ENCODE results near the gene SPATA19. TPM values are rescaled to one million over a fixed set of nuclear protein-coding genes. Genes with fewer than 3 reads are reported as not detected.

Gene SPATA19
- total RNA-seq, 2 experiments from 2014 or later, result not detected

DNA sequence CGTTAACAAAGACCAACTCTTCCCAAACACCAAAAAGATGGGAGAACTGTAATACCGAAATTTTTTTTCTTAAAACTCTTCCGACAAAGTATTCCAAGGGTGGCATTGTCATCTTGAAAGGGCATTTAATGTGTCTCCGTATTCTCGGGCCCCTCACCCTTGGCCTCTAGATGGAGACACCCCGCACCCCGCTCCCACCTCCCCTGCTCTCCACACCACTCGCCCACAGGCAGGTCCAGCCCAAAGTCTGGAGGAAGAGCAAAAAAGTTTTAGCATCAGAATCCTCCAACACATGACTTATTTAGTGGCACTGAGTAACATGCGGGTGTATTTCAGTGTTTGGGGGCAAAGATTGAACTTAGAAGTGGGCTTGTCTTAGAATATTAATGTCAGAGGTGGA is 20.7 kb downstream of the SPATA19 start:
- no peak for TF ChIP-seq EZH2phosphoT487 (IDR thresholded peaks at IDR 0.05; ENCODE audit: borderline replicate concordance, low read depth, low read length)
- TF ChIP-seq, protein P1, sequence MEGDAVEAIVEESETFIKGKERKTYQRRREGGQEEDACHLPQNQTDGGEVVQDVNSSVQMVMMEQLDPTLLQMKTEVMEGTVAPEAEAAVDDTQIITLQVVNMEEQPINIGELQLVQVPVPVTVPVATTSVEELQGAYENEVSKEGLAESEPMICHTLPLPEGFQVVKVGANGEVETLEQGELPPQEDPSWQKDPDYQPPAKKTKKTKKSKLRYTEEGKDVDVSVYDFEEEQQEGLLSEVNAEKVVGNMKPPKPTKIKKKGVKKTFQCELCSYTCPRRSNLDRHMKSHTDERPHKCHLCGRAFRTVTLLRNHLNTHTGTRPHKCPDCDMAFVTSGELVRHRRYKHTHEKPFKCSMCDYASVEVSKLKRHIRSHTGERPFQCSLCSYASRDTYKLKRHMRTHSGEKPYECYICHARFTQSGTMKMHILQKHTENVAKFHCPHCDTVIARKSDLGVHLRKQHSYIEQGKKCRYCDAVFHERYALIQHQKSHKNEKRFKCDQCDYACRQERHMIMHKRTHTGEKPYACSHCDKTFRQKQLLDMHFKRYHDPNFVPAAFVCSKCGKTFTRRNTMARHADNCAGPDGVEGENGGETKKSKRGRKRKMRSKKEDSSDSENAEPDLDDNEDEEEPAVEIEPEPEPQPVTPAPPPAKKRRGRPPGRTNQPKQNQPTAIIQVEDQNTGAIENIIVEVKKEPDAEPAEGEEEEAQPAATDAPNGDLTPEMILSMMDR (conservative IDR thresholded peaks at IDR 0.05; ENCODE audit: low read length), result no peak
- Histone ChIP-seq H3K4me3 (ENCODE audit: low read depth, low read length, poor library complexity, severe bottlenecking) (no peak overlapping the region), H3K4me1 (ENCODE audit: insufficient read depth, low read length, poor library complexity, severe bottlenecking) (no peaks in the 10 kb centered on the region), H3K4me2 (ENCODE audit: low read length) (no peak overlapping the region), H3K36me3 (ENCODE audit: insufficient read depth, low read length) (no peaks in the 10 kb centered on the region), H3K9me3 (ENCODE audit: low read length) (no peaks in the 10 kb centered on the region), H3K79me2 (ENCODE audit: insufficient read depth, low read depth, low read length) (no peaks in the 10 kb centered on the region), H4K20me1 (ENCODE audit: insufficient read depth, low read length) (no peaks in the 10 kb centered on the region), H3K9me2 (ENCODE audit: insufficient read depth, low read length) (no peaks in the 10 kb centered on the region), H2AFZ (ENCODE audit: low read length) (no peak overlapping the region), H3K27ac (ENCODE audit: low read depth, low read length, poor library complexity, severe bottlenecking) (no peak overlapping the region)
- intact Hi-C loops (cut with micrococcal nuclease; ENCODE audit: unreplicated experiment), result no loop called here
- BruUV-seq (replicated peaks), result no TSS peak
- POLR2A ChIA-PET, result no interaction called here
- no peak for DNase-seq (ENCODE audit: low spot score)
- CTCF ChIA-PET (ENCODE audit: unreplicated experiment), result no interaction called here

DNA sequence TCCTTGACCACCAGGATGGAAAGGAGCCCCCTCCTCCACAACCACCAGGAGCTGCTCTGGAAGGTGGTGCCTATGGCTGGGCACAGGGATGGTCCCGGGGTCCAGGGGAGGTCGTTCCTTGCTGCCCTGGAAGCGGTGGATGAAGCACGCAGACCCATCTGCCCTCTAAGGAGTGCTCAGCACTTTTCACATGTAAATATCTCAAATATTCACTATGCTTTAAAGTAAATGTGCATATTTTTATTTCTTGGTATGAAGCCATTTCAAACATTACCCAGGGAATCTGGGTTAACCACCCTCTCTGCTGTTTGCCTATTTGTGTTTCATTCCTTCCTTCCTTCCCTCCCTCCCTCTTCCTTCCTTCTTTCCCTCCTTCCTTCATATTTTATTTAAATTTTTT is 21.7 kb downstream of the SPATA19 start:
- Histone ChIP-seq H3K4me3 (ENCODE audit: low read depth, low read length, poor library complexity, severe bottlenecking) (no peak overlapping the region), H3K36me3 (ENCODE audit: insufficient read depth, low read length) (no peaks in the 10 kb centered on the region), H3K4me2 (ENCODE audit: low read length) (no peak overlapping the region), H2AFZ (ENCODE audit: low read length) (no peak overlapping the region), H3K9me3 (ENCODE audit: low read length) (no peaks in the 10 kb centered on the region), H3K27ac (ENCODE audit: low read depth, low read length, poor library complexity, severe bottlenecking) (no peak overlapping the region), H3K79me2 (ENCODE audit: insufficient read depth, low read depth, low read length) (no peaks in the 10 kb centered on the region), H4K20me1 (ENCODE audit: insufficient read depth, low read length) (no peaks in the 10 kb centered on the region), H3K9me2 (ENCODE audit: insufficient read depth, low read length) (no peaks in the 10 kb centered on the region), H3K4me1 (ENCODE audit: insufficient read depth, low read length, poor library complexity, severe bottlenecking) (no peaks in the 10 kb centered on the region)
- ChIA-PET CTCF (ENCODE audit: unreplicated experiment) (no interaction called here), POLR2A (interaction anchor here (0.6 to 0.7 kb wide), 2 partner anchors 322 to 892 kb away, joined by 3 to 4 read pairs; no protein-coding TSS in a partner anchor)
- intact Hi-C loops (cut with micrococcal nuclease; ENCODE audit: unreplicated experiment), result no loop called here
- no TSS peak for BruUV-seq (replicated peaks)
- DNase-seq (ENCODE audit: low spot score), result no peak
- TF ChIP-seq, protein P1 (conservative IDR thresholded peaks at IDR 0.05; ENCODE audit: low read length), result no peak
- TF ChIP-seq EZH2phosphoT487 (IDR thresholded peaks at IDR 0.05; ENCODE audit: borderline replicate concordance, low read depth, low read length), result no peak

DNA sequence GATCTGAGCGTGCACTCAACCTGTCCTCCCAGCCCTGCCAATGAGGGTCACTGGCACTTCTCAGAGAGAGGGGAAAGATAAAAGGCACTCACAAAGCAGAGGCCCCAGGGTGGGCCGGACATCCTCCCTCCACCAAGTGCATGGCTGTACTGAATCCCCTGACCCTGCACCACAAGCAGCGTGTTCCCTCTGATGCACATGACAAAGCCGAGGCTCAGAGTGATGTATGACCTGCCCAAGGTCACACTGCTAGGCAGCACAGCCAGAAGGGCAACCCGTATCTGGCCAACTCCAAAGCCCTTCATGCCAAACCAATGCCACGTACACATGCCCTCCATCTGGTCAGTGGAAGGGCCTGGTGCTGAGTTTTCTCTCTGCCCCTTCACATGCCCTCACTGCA is 22.1 kb downstream of the SPATA19 start:
- Histone ChIP-seq H4K20me1 (ENCODE audit: insufficient read depth, low read length) (no peaks in the 10 kb centered on the region), H3K4me2 (ENCODE audit: low read length) (no peak overlapping the region), H2AFZ (ENCODE audit: low read length) (no peak overlapping the region), H3K4me3 (ENCODE audit: low read depth, low read length, poor library complexity, severe bottlenecking) (no peak overlapping the region), H3K9me2 (ENCODE audit: insufficient read depth, low read length) (no peaks in the 10 kb centered on the region), H3K36me3 (ENCODE audit: insufficient read depth, low read length) (no peaks in the 10 kb centered on the region), H3K27ac (ENCODE audit: low read depth, low read length, poor library complexity, severe bottlenecking) (no peak overlapping the region), H3K79me2 (ENCODE audit: insufficient read depth, low read depth, low read length) (no peaks in the 10 kb centered on the region), H3K4me1 (ENCODE audit: insufficient read depth, low read length, poor library complexity, severe bottlenecking) (no peaks in the 10 kb centered on the region), H3K9me3 (ENCODE audit: low read length) (no peaks in the 10 kb centered on the region)
- intact Hi-C loops (cut with micrococcal nuclease; ENCODE audit: unreplicated experiment), result no loop called here
- ChIA-PET POLR2A (interaction anchor here (0.6 kb wide), 1 partner anchor 892 kb away, joined by 3 read pairs; no protein-coding TSS in a partner anchor), CTCF (ENCODE audit: unreplicated experiment) (no interaction called here)
- BruUV-seq (replicated peaks), result no TSS peak
- TF ChIP-seq, protein P1 (conservative IDR thresholded peaks at IDR 0.05; ENCODE audit: low read length), result no peak
- DNase-seq (ENCODE audit: low spot score), result no peak
